GM12878 (cell line): ENCODE results near the gene PIP4K2A. TPM values are rescaled to one million over a fixed set of nuclear protein-coding genes. Genes with fewer than 3 reads are reported as not detected.
A peak's percentile ranks its signal among the peaks of the same experiment; 100 is the strongest.

Experiments
- ATAC-seq: fragments of 200-7000 bp; cut with Tn5 transposase; 3 replicates; pipeline ENCODE4 v1.9.1; 2020; ENCODE audit warnings: mild to moderate bottlenecking, moderate library complexity
- BruUV-seq: library from RNA; stranded (reverse); fragments of 400-500 nt; replicated peaks from 2 replicates; lab custom pipeline; 2021; lab: Mats Ljungman, UMichigan
- CTCF ChIA-PET: fragments of 300-600 bp; sonication (Branson Sonifier 250); formaldehyde crosslinking; extraction: SDS; loops from one replicate; lab custom pipeline; 2021; ENCODE audit warnings: inconsistent platforms; lab: Yijun Ruan, JAX
- POLR2A ChIA-PET: fragments of 350-600 bp; formaldehyde crosslinking; extraction: SDS; loops from one replicate; lab custom pipeline; 2021; ENCODE audit warnings: inconsistent platforms; lab: Charles Lee
- RAD21 ChIA-PET: fragments of 300-600 bp; sonication (Branson Sonifier 250); formaldehyde crosslinking; loops from one replicate; lab custom pipeline; 2023; ENCODE audit warnings: antibody characterized with exemption; ENCODE audit not compliant: unreplicated experiment; lab: Charles Lee
- SMC1A ChIA-PET: fragments of 300-600 bp; sonication (Branson Sonifier 250); formaldehyde crosslinking; loops from one replicate; lab custom pipeline; 2023; ENCODE audit not compliant: unreplicated experiment, uncharacterized antibody; lab: Charles Lee
- DNase-seq: peaks from one replicate; pipeline ENCODE4 v3.0.0-alpha.2; 2011; ENCODE audit warnings: low read depth, low spot score
- FAIRE-seq: peaks from 3 replicates; lab custom pipeline; 2011; peaks lifted over from hg19 to GRCh38; lab: Jason Lieb, UNC
- H2AFZ ChIP-seq: 2 replicates; pipeline ENCODE4 v1.6.0; 2011; ENCODE audit warnings: low read depth, low read length, control low read depth; ENCODE audit not compliant: control insufficient read depth
- H3K27ac ChIP-seq: 2 replicates; pipeline ENCODE4 v1.5.1; 2011; ENCODE audit warnings: control low read depth; ENCODE audit not compliant: control insufficient read depth, insufficient read depth
- H3K27me3 ChIP-seq, 2 experiments: replicated peaks in 1 of 2; 2 replicates each; pipeline versions ENCODE4 v1.6.0 to v1.6.1; 2011; ENCODE audit warnings: low read length in 1 of 2; ENCODE audit not compliant: control insufficient read depth in 2 of 2, insufficient read depth in 2 of 2
- H3K36me3 ChIP-seq, 2 experiments: 2 replicates each; pipeline ENCODE4 v1.5.1; 2011; ENCODE audit warnings: low read length in 1 of 2; ENCODE audit not compliant: control insufficient read depth in 2 of 2, insufficient read depth in 2 of 2
- H3K4me1 ChIP-seq: 2 replicates; pipeline ENCODE4 v1.6.1; 2011; ENCODE audit warnings: mild to moderate bottlenecking, low read length, moderate library complexity, mixed read lengths; ENCODE audit not compliant: control insufficient read depth, insufficient read depth
- H3K4me2 ChIP-seq: 2 replicates; pipeline ENCODE4 v1.6.0; 2011; ENCODE audit warnings: control low read depth; ENCODE audit not compliant: control insufficient read depth, insufficient read depth
- H3K4me3 ChIP-seq: fragments of 200-600 bp; sonication (generic); 2 replicates; pipeline ENCODE4 v1.5.1; 2016
- H3K79me2 ChIP-seq: 2 replicates; pipeline ENCODE4 v1.6.0; 2011; ENCODE audit warnings: low read length; ENCODE audit not compliant: control insufficient read depth, insufficient read depth
- H3K9ac ChIP-seq: 2 replicates; pipeline ENCODE4 v1.8.0; 2011; ENCODE audit warnings: low read length, control low read depth, mixed read lengths; ENCODE audit not compliant: control insufficient read depth, insufficient read depth
- H3K9me3 ChIP-seq: replicated peaks from 3 replicates; pipeline ENCODE4 v1.5.1; 2011; ENCODE audit warnings: mild to moderate bottlenecking, low read length; ENCODE audit not compliant: control insufficient read depth, insufficient read depth
- H4K20me1 ChIP-seq: 2 replicates; pipeline ENCODE4 v1.6.0; 2011; ENCODE audit not compliant: control insufficient read depth, insufficient read depth
- CHD2 ChIP-seq: IDR thresholded peaks from 2 replicates; pipeline ENCODE4 v1.6.1; 2011; ENCODE audit warnings: low read depth, low read length, improper control_type of control experiment, borderline replicate concordance
- CREM ChIP-seq: IDR thresholded peaks from 2 replicates; pipeline ENCODE4 v1.6.1; 2014; ENCODE audit warnings: antibody characterized with exemption, low read depth
- CTCF ChIP-seq, 3 experiments: IDR thresholded peaks in 2 of 3; conservative IDR thresholded peaks in 1 of 3; 2 replicates each; pipeline ENCODE4 v1.5.1; 2011; ENCODE audit warnings: low read depth in 3 of 3, low read length in 3 of 3, mild to moderate bottlenecking in 3 of 3, control low read depth in 2 of 3, moderate library complexity in 2 of 3, inconsistent platforms in 1 of 3, mixed read lengths in 1 of 3; ENCODE audit not compliant: control insufficient read depth in 2 of 3, insufficient read depth in 1 of 3; ENCODE audit errors: extremely low read depth in 1 of 3
- E2F8 ChIP-seq: fragments of 450-650 bp; IDR thresholded peaks from 2 replicates; pipeline ENCODE4 v1.6.1; 2018; ENCODE audit warnings: mild to moderate bottlenecking, low read depth, moderate library complexity; ENCODE audit not compliant: partially characterized antibody
- FOXK2 ChIP-seq: fragments of 450-650 bp; IDR thresholded peaks from 2 replicates; pipeline ENCODE4 v1.6.1; 2017; ENCODE audit warnings: mild to moderate bottlenecking, moderate library complexity
- IRF5 ChIP-seq: fragments of 450-650 bp; IDR thresholded peaks from 2 replicates; pipeline ENCODE4 v1.6.1; 2017; ENCODE audit warnings: borderline replicate concordance
- JUNB ChIP-seq: IDR thresholded peaks from 2 replicates; pipeline ENCODE4 v1.6.1; 2016; ENCODE audit warnings: antibody characterized with exemption, mild to moderate bottlenecking
- NFXL1 ChIP-seq: fragments of 450-650 bp; IDR thresholded peaks from 2 replicates; pipeline ENCODE4 v1.6.1; 2017; ENCODE audit warnings: antibody characterized with exemption, mild to moderate bottlenecking, borderline replicate concordance
- PAX8 ChIP-seq: fragments of 450-650 bp; IDR thresholded peaks from 2 replicates; pipeline ENCODE4 v1.6.1; 2017; ENCODE audit warnings: mild to moderate bottlenecking, moderate library complexity
- RELA ChIP-seq: fragments of 450-650 bp; IDR thresholded peaks from 2 replicates; pipeline ENCODE4 v1.8.0; 2014; ENCODE audit warnings: borderline replicate concordance; ENCODE audit not compliant: partially characterized antibody
- SP1 ChIP-seq: IDR thresholded peaks from one replicate; pipeline ENCODE4 v1.6.1; 2011; ENCODE audit warnings: low read depth, low read length
- STAT3 ChIP-seq: IDR thresholded peaks from 2 replicates; pipeline ENCODE4 v1.6.1; 2011; ENCODE audit warnings: low read depth, low read length, improper control_type of control experiment
- WRNIP1 ChIP-seq: IDR thresholded peaks from 2 replicates; pipeline ENCODE4 v1.6.1; 2011; ENCODE audit warnings: low read depth, low read length, improper control_type of control experiment, borderline replicate concordance
- ZBTB11 ChIP-seq: fragments of 450-650 bp; formaldehyde crosslinking; IDR thresholded peaks from 2 replicates; pipeline ENCODE4 v1.5.0; 2022; ENCODE audit warnings: mild to moderate bottlenecking, missing genetic modification characterization
- WGBS: methylation state at CpG from one replicate; pipeline ENCODE4 v1.1.6; 2016; ENCODE audit warnings: low lambda C conversion rate; ENCODE audit not compliant: insufficient replicate concordance, insufficient coverage; ENCODE audit errors: missing lambda C conversion rate; 5-methylcytosine and 5-hydroxymethylcytosine counted together
- in situ Hi-C: fragments of 300-500 bp; cut with MboI; formaldehyde crosslinking; loops from 9 replicates; pipeline ENCODE4 v1.14.3; 2018; ENCODE audit warnings: mixed read lengths
- intact Hi-C: fragments of 100-400 bp; cut with micrococcal nuclease; formaldehyde crosslinking; loops from one replicate; pipeline ENCODE4 v1.14.2; 2022; ENCODE audit not compliant: unreplicated experiment
- polyA plus RNA-seq, 11 experiments: library from polyadenylated mRNA; depleted of rRNA in 4 of 11; unstranded in 6 of 11; stranded (reverse) in 5 of 11; fragments of >200 nt; fragmentation: Nextera tagmentation in 4 of 11; fragmentation: Illumina TruSeq in 1 of 11; extraction: Ambion mirVana in 4 of 11; extraction: Trizol in 1 of 11; gene quantifications; 1 replicate in 1 of 11; 2 replicates in 10 of 11; pipeline versions ENCODE4 v1.2.1 to v1.2.3, GENCODE V29; 2011 to 2016; ENCODE audit warnings: inconsistent platforms in 2 of 11, missing spikeins in 2 of 11, low read depth in 1 of 11
- total RNA-seq, 4 experiments: library from RNA; depleted of rRNA in 3 of 4; stranded (reverse); fragments of >200 nt in 3 of 4; fragmentation: Illumina TruSeq in 1 of 4; extraction: Trizol in 1 of 4; gene quantifications; 2 replicates each; pipeline versions ENCODE4 v1.2.1 to v1.2.3, GENCODE V29; 2013 to 2021

The PIP4K2A gene
- total and polyA plus RNA-seq, 10 of the 15 experiments (the other 5 are each of a cell fraction or from before 2014, with no cell fraction given): 54.3 to 139 (median 84.4) TPM

- Histone ChIP-seq H3K9me3 (peaks cover 6% of the 10 kb centered on the region), H2AFZ (no peak overlapping the region), H3K4me2 (peak overlapping the region; percentile 86), H3K36me3 (peaks cover 2 to 24% of the 10 kb centered on the region in 2 experiments; a peak in 3 of 4 replicates), H3K4me3 (peak overlapping the region; percentile 66; the same call in 1 of the 2 replicates), H3K27me3 (no peaks in the 10 kb centered on the region), H3K4me1 (peaks cover 65% of the 10 kb centered on the region), H3K27ac (peak overlapping the region; percentile 76), H3K9ac (peak overlapping the region; percentile 47), H4K20me1 (peaks cover 3% of the 10 kb centered on the region; the same call in 1 of the 2 replicates), H3K79me2 (peaks cover 99% of the 10 kb centered on the region)
- intact Hi-C loops: loop anchor here (10.0 kb wide), 1 partner anchor 370 kb away; no protein-coding TSS in a partner anchor
- DNase-seq: no peak
- ChIA-PET SMC1A (interaction anchor here (0.6 to 11.0 kb wide), 13 partner anchors 9 to 126 kb away, joined by 3 to 82 read pairs (median 3); partner anchors contain the start of gene PIP4K2A), CTCF (interaction anchor here (1.1 to 1.6 kb wide), 4 partner anchors 12 to 99 kb away, joined by 3 to 8 read pairs (median 6); no protein-coding TSS in a partner anchor), RAD21 (interaction anchor here (0.7 to 4.2 kb wide), 15 partner anchors 8 to 381 kb away, joined by 3 to 24 read pairs (median 6); no protein-coding TSS in a partner anchor), POLR2A (interaction anchor here (0.6 to 1.9 kb wide), 20 partner anchors 8 to 707 kb away, joined by 3 to 10 read pairs (median 4); no protein-coding TSS in a partner anchor)
- in situ Hi-C loops: no loop called here
- no TSS peak for BruUV-seq
- ATAC-seq: peak; percentile 53
- 12% methylated on average over 4 of the region's 4 CpGs for WGBS
- FAIRE-seq: peak; percentile 13
- TF ChIP-seq IRF5 (no peak), NFXL1 (no peak), E2F8 (no peak), JUNB (no peak), CREM (no peak), CTCF (IDR thresholded peaks at IDR 0.05 in 2 of 3, conservative IDR thresholded peaks at IDR 0.05 in 1 of 3; ENCODE audit: control insufficient read depth in 2 of 3, extremely low read depth in 1 of 3, insufficient read depth in 1 of 3, low read depth in 3 of 3, low read length in 3 of 3) (no peak), SP1 (peak; percentile 8), RELA (no peak), WRNIP1 (no peak), FOXK2 (no peak), PAX8 (no peak), ZBTB11 (CRISPR knock-in tag) (no peak), CHD2 (no peak), STAT3 (no peak)
Measured at GRCh38 chr10:22704471-22704911, 9.9 kb downstream of the PIP4K2A start.
